ENCODE measurements around the gene MOGAT2. TPM values are rescaled to one million over a fixed set of nuclear protein-coding genes. Genes with fewer than 3 reads are reported as not detected.

The MOGAT2 gene
- total and polyA plus RNA-seq, 2 donors (not counting 3 experiments of a cell fraction or from before 2014, with no cell fraction given), result not detected

GRCh38 chr11:75768909-75769771 lies 51.5 kb downstream of the MOGAT2 start:
- no peak for FAIRE-seq
- Histone ChIP-seq H3K27ac (ENCODE audit: insufficient read depth, low read depth, low read length) (no peak overlapping the region), H3K27me3 (ENCODE audit: control insufficient read depth in 2 of 2, insufficient read depth in 2 of 2, low read length in 2 of 2) (peaks cover 19 to 25% of the 10 kb centered on the region in 2 experiments), H3K9me3 (replicated peaks; ENCODE audit: control insufficient read depth, insufficient read depth, low read length) (no peaks in the 10 kb centered on the region), H3K4me3 (replicated peaks in 1 of 3; ENCODE audit: insufficient read depth in 1 of 3, low read depth in 1 of 3, low read length in 3 of 3) (peak overlapping the region; percentile 9 to 43 (median 25)), H3K9me1 (replicated peaks; ENCODE audit: control insufficient read depth, extremely low read depth, insufficient read depth, low read length) (no peaks in the 10 kb centered on the region), H3K4me1 (ENCODE audit: control insufficient read depth, extremely low read depth, insufficient read depth, low read length) (peaks cover 9% of the 10 kb centered on the region), H3K9ac (replicated peaks; ENCODE audit: extremely low read depth, insufficient read depth, low read length) (peak overlapping the region; percentile 76), H3K79me2 (ENCODE audit: control insufficient read depth, insufficient read depth, low read length) (no peaks in the 10 kb centered on the region), H4K20me1 (replicated peaks; ENCODE audit: control insufficient read depth, extremely low read depth, insufficient read depth, low read length) (no peaks in the 10 kb centered on the region), H3K4me2 (ENCODE audit: insufficient read depth, low read length) (peak overlapping the region; percentile 34), H3K36me3 (ENCODE audit: control insufficient read depth in 2 of 2, extremely low read depth in 1 of 2, insufficient read depth in 2 of 2, low read length in 2 of 2) (no peaks in the 10 kb centered on the region), H2AFZ (ENCODE audit: low read depth, low read length) (peak overlapping the region; percentile 95)
- no TSS peak for BruUV-seq (replicated peaks)
- ChIA-PET CTCF (interaction anchor here (0.7 to 1.8 kb wide), 5 partner anchors 9 to 63 kb away, joined by 3 to 6 read pairs (median 3); no protein-coding TSS in a partner anchor), POLR2A (no interaction called here)
- TF ChIP-seq POLR2A (IDR thresholded peaks at IDR 0.05; ENCODE audit: low read depth, low read length) (no peak), EZH2 (IDR thresholded peaks at IDR 0.05; ENCODE audit: borderline replicate concordance, low read depth, low read length, severe bottlenecking) (peak; percentile 75), JUN (IDR thresholded peaks at IDR 0.05; ENCODE audit: borderline replicate concordance, insufficient read depth, insufficient read length, low read depth) (no peak), MYC (IDR thresholded peaks at IDR 0.05; ENCODE audit: low read depth, low read length) (no peak), POLR2AphosphoS5 (IDR thresholded peaks at IDR 0.05; ENCODE audit: insufficient read depth, low read depth, low read length) (no peak), FOS (IDR thresholded peaks at IDR 0.05; ENCODE audit: borderline replicate concordance, insufficient read depth, low read length) (no peak), MAX (IDR thresholded peaks at IDR 0.05; ENCODE audit: insufficient read depth, insufficient read length) (no peak)
- DNase-seq (ENCODE audit: low read depth, low spot score), result no peak
- dilution Hi-C loops (cut with MboI; ENCODE audit: extremely low pct_ligation_motif_present, low sequenced_read_pairs) (no loop called here), intact Hi-C loops (cut with micrococcal nuclease) (loop anchor here (1.0 kb wide), 1 partner anchor 46 kb away; no protein-coding TSS in a partner anchor)
